ENCODE results near the gene SUGCT.

Gene SUGCT

DNA sequence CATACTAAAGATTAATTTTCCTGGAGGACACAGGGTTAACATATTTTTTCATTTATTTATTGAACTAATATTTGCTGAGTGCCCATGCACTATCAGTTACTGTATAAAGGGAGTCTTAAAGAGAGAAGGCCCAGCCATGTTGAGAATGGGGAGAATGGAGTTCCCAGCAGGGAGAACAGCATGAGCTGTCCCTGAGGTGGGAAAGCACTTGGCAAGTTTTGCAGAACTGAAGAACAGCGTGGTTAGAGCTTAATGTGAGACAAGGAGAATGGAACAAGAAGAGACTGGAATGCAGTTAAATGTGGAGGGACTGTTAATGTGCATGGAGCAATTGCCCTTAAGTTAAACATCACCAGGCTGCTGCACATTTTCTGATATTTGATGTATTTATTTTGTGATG lies 435.4 kb downstream of the SUGCT start:
- H3K27me3 ChIP-seq (ENCODE audit: control insufficient read depth, insufficient read depth, low read length): no peaks in the 10 kb centered on the region
- no peak overlapping the region for H3K4me3 ChIP-seq (ENCODE audit: low read length)
- peaks cover 28% of the 10 kb centered on the region for H3K4me1 ChIP-seq (ENCODE audit: control insufficient read depth, low read depth, low read length)
- no peaks in the 10 kb centered on the region for H3K36me3 ChIP-seq (ENCODE audit: control insufficient read depth, low read depth, low read length)
- H3K9me3 ChIP-seq (ENCODE audit: control insufficient read depth, low read depth, low read length): no peaks in the 10 kb centered on the region
- H3K27ac ChIP-seq (ENCODE audit: low read length): no peak overlapping the region
- no peak overlapping the region for H3K9ac ChIP-seq (ENCODE audit: low read length)

DNA sequence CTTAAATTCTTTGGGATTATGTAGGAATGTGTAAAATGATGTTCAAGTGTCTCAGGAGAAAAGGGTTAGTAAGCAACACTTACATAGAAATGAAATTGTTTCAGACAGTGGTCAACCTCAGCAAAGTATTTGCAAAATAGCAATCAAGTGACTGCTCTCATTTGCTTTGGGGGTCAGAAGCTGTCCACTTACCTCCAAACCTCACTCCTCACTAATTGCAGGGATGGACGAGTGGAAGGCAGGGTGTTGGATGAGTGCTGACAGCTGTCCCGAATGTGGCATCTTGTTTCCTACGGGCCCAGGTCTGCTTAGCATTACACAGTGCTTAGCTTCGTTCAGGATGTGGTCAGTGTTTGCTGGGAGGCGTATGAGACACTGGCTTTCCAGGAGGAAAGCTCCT lies 437.0 kb downstream of the SUGCT start:
- Histone ChIP-seq H3K36me3 (ENCODE audit: control insufficient read depth, low read depth, low read length) (no peaks in the 10 kb centered on the region), H3K4me3 (ENCODE audit: low read length) (no peak overlapping the region), H3K27me3 (ENCODE audit: control insufficient read depth, insufficient read depth, low read length) (no peaks in the 10 kb centered on the region), H3K4me1 (ENCODE audit: control insufficient read depth, low read depth, low read length) (peaks cover 28% of the 10 kb centered on the region), H3K27ac (ENCODE audit: low read length) (no peak overlapping the region), H3K9ac (ENCODE audit: low read length) (no peak overlapping the region), H3K9me3 (ENCODE audit: control insufficient read depth, low read depth, low read length) (no peaks in the 10 kb centered on the region)

DNA sequence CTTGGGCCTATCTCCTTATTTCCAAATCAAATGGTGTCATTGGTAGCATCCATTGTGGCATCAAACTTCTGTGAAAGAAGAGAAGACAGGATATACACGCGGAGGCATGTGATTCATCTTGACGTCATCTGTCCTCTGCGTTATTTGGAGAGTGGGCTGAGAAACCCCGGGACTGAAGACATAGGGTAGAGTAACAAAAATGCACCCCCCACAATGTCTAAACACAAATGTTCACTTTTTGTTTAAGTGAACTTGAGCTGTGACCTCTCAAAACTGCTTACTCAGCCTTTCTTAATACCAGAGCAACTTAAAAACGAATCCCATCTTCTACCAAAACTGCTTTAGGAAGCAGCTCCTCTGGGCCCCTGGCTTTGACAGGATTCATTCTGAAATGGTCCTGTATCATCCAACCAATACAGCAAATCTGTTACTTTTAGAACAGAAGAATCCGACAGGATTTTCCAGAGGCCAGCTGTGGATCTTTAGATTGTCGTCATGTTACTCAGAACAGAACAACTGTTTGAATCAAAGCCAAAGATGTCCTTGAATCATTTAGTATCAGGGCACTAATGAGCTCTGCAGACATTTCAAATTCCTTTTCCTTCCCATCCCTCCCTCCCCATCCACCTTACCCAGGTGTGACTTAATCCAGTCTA lies 438.1 kb downstream of the SUGCT start:
- H3K9ac ChIP-seq (ENCODE audit: low read length): no peak overlapping the region
- H3K27me3 ChIP-seq (ENCODE audit: control insufficient read depth, insufficient read depth, low read length): no peaks in the 10 kb centered on the region
- H3K4me3 ChIP-seq (ENCODE audit: low read length): no peak overlapping the region
- no peak overlapping the region for H3K27ac ChIP-seq (ENCODE audit: low read length)
- H3K9me3 ChIP-seq (ENCODE audit: control insufficient read depth, low read depth, low read length): no peaks in the 10 kb centered on the region
- H3K36me3 ChIP-seq (ENCODE audit: control insufficient read depth, low read depth, low read length): no peaks in the 10 kb centered on the region
- H3K4me1 ChIP-seq (ENCODE audit: control insufficient read depth, low read depth, low read length): peaks cover 28% of the 10 kb centered on the region

DNA sequence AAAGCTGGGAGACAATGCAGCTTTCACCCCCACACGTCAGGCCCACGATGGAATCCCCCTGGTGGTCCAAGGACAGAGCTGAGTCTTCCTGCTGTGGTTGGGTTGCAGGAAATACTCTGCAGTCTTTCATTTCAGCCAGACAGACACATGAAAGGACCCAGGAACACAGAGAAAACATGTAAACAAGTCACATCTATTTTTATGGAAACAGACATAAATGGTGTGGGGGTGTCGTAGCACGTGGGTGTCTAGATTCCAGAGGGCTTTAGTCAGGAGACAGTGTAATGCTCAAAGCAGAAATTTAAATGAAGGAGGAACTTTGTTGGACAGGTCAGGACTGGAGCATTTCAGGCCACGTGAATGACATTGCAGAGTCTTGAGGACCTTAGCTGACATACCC lies 444.6 kb downstream of the SUGCT start:
- no peak overlapping the region for H3K9ac ChIP-seq (ENCODE audit: low read length)
- H3K4me3 ChIP-seq (ENCODE audit: low read length): no peak overlapping the region
- H3K36me3 ChIP-seq (ENCODE audit: control insufficient read depth, low read depth, low read length): no peaks in the 10 kb centered on the region
- no peak overlapping the region for H3K27ac ChIP-seq (ENCODE audit: low read length)
- H3K4me1 ChIP-seq (ENCODE audit: control insufficient read depth, low read depth, low read length): peaks cover 4% of the 10 kb centered on the region
- H3K27me3 ChIP-seq (ENCODE audit: control insufficient read depth, insufficient read depth, low read length): no peaks in the 10 kb centered on the region
- H3K9me3 ChIP-seq (ENCODE audit: control insufficient read depth, low read depth, low read length): no peaks in the 10 kb centered on the region

DNA sequence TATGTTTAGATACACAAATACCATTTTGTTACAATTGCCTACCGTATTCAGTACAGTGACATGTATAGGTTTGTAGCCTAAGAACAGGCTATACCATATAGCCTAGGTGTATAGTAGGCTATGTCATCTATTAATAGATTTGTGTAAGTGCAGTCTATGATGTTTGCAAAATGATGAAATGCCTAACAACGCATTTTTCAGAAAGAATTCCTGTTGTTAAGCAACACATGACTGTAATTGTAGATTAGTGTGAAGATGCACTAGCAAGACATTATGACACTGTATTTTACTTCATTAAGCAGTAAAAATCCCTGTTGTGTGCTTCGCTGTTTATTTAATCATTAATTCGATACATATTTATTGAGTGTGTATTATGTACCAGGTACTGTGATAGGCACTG lies 446.0 kb downstream of the SUGCT start:
- Histone ChIP-seq H3K27me3 (ENCODE audit: control insufficient read depth, insufficient read depth, low read length) (no peaks in the 10 kb centered on the region), H3K4me1 (ENCODE audit: control insufficient read depth, low read depth, low read length) (peaks cover 12% of the 10 kb centered on the region), H3K4me3 (ENCODE audit: low read length) (no peak overlapping the region), H3K27ac (ENCODE audit: low read length) (no peak overlapping the region), H3K9ac (ENCODE audit: low read length) (no peak overlapping the region), H3K36me3 (ENCODE audit: control insufficient read depth, low read depth, low read length) (no peaks in the 10 kb centered on the region), H3K9me3 (ENCODE audit: control insufficient read depth, low read depth, low read length) (no peaks in the 10 kb centered on the region)

DNA sequence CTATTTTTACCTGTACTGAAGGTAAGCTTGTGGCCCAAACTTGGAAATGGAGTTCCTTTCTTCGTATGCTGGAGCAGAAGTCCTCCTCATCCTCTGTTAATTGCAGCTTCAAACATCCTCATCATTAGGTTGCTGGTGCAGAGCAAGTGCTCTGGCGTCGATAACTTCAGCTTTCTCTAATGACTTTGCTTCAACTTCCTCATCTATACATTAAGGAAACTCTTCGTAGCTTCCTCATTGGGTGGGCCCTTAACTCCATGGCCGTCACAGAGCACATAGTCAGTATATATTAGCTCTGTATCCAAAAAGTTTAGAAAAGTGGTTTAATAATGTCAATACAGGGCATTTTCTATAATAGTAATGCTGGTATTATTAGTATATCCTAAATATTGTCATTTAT lies 447.7 kb downstream of the SUGCT start:
- peaks cover 12% of the 10 kb centered on the region for H3K4me1 ChIP-seq (ENCODE audit: control insufficient read depth, low read depth, low read length)
- H3K9ac ChIP-seq (ENCODE audit: low read length): no peak overlapping the region
- H3K36me3 ChIP-seq (ENCODE audit: control insufficient read depth, low read depth, low read length): no peaks in the 10 kb centered on the region
- H3K27me3 ChIP-seq (ENCODE audit: control insufficient read depth, insufficient read depth, low read length): no peaks in the 10 kb centered on the region
- no peak overlapping the region for H3K27ac ChIP-seq (ENCODE audit: low read length)
- H3K9me3 ChIP-seq (ENCODE audit: control insufficient read depth, low read depth, low read length): no peaks in the 10 kb centered on the region
- no peak overlapping the region for H3K4me3 ChIP-seq (ENCODE audit: low read length)

DNA sequence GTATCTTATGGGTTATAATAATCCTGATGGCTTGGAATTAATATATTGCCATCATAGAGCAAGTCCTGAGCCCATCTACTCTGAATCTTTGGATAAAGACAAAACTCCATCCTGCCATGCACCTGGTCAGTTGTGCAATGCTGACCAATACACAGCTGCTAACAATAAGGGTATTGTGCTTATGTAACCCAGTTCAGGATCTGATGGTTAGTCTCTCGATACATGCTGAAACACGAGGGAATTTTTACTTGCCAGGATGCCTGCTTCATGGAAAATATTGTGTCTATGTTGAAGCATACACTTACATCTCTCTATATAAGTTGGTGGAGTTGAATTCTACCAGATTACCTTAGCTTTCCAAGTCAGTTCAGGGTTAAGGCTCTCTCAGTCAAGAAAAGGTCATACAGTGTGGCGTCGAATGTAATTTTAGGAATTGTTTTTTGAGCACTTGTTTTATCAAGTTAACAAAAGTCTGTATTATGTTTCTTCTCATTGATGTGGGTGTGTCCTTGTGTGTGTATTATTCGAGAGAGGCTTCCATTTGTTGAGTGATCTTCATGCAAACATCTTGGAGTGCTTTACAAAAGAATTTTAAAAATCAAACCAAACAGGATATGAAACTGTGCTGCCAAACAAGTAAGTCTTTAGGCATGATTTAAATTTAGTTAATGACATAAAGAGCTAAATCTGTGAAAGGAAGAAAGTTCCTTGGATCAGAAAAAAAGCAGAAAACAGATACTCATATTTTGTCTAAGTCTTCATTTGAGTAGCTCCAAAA lies 449.1 kb downstream of the SUGCT start:
- H3K9me3 ChIP-seq (ENCODE audit: control insufficient read depth, low read depth, low read length): no peaks in the 10 kb centered on the region
- H3K27me3 ChIP-seq (ENCODE audit: control insufficient read depth, insufficient read depth, low read length): no peaks in the 10 kb centered on the region
- H3K27ac ChIP-seq (ENCODE audit: low read length): no peak overlapping the region
- no peaks in the 10 kb centered on the region for H3K36me3 ChIP-seq (ENCODE audit: control insufficient read depth, low read depth, low read length)
- H3K4me1 ChIP-seq (ENCODE audit: control insufficient read depth, low read depth, low read length): peaks cover 12% of the 10 kb centered on the region
- H3K4me3 ChIP-seq (ENCODE audit: low read length): no peak overlapping the region
- no peak overlapping the region for H3K9ac ChIP-seq (ENCODE audit: low read length)

DNA sequence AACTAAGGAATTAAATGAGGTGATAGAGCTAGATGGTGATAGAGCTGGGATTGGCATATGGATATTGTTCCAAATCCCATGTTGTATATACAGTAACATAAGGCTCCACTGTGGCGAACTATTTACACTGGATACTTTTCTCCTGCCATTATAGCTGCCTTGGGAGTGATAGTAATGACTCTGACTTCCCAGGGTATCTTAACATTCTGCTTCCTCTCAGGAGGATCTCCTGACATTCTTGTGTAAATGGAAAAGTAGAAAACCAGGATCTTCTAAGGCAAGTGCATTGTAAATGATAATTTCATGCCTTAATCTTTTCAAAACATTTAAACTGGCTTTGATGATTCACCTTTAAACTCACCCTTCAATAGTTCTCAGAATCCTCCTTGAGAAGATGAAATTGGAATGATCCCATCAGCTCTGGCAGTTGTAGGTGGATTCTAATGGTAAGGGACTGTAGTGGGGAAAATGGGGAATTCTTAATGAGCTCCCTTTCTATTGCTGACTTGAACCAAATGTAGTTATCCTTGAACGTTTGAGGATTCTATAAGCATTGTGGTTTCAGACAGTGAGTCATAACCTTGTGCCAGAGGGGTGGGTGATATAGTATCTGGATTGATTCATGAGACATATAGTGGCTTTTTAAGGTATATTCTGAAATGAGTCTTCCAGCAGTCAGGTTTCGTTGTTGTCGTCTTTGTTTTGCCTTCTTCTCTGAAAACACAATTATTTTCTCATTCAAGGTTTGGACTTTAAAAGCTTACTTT lies 450.0 kb downstream of the SUGCT start:
- Histone ChIP-seq H3K4me3 (ENCODE audit: low read length) (no peak overlapping the region), H3K4me1 (ENCODE audit: control insufficient read depth, low read depth, low read length) (peaks cover 12% of the 10 kb centered on the region), H3K27ac (ENCODE audit: low read length) (no peak overlapping the region), H3K27me3 (ENCODE audit: control insufficient read depth, insufficient read depth, low read length) (no peaks in the 10 kb centered on the region), H3K36me3 (ENCODE audit: control insufficient read depth, low read depth, low read length) (no peaks in the 10 kb centered on the region), H3K9ac (ENCODE audit: low read length) (no peak overlapping the region), H3K9me3 (ENCODE audit: control insufficient read depth, low read depth, low read length) (no peaks in the 10 kb centered on the region)

DNA sequence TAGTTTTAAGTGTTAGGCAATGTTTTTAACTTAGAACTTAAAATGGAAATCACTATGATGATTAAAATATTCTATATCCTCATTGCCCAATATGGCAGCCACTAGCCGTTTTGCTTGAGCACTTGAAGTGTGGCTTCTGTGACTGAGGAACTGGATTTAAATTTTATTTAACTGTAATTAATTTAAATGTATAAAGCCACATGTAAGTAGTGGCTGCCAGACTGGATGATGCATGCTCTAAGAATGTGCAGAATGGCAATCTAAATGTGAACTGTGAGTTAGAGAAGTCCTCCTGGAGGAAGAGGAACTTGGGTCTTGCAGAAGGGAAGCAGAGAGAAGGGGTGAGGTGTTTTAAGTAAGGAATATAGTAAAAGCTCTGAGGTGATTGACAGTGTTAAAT lies 451.4 kb downstream of the SUGCT start:
- H3K27ac ChIP-seq (ENCODE audit: low read length): no peak overlapping the region
- no peaks in the 10 kb centered on the region for H3K27me3 ChIP-seq (ENCODE audit: control insufficient read depth, insufficient read depth, low read length)
- H3K4me3 ChIP-seq (ENCODE audit: low read length): no peak overlapping the region
- no peaks in the 10 kb centered on the region for H3K36me3 ChIP-seq (ENCODE audit: control insufficient read depth, low read depth, low read length)
- H3K4me1 ChIP-seq (ENCODE audit: control insufficient read depth, low read depth, low read length): peaks cover 12% of the 10 kb centered on the region
- H3K9ac ChIP-seq (ENCODE audit: low read length): no peak overlapping the region
- H3K9me3 ChIP-seq (ENCODE audit: control insufficient read depth, low read depth, low read length): no peaks in the 10 kb centered on the region

DNA sequence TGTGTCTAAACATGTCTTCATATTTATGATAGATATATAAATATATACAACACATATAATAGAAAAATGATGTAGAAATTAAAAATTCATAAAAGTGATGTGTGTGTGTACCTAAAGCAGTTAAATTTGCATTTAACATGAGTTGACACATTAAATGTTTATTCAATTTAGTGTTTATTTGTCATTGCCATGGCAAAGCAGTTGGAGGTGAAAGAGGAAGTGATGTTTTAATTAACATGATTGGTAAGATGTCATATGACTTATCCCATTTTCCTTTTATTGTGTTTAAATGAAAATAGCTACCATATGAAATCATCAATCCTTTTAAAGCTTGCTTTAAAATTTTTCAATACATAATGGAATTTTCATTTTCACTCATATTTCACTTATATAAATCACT lies 452.6 kb downstream of the SUGCT start:
- Histone ChIP-seq H3K27me3 (ENCODE audit: control insufficient read depth, insufficient read depth, low read length) (no peaks in the 10 kb centered on the region), H3K27ac (ENCODE audit: low read length) (no peak overlapping the region), H3K4me1 (ENCODE audit: control insufficient read depth, low read depth, low read length) (peaks cover 12% of the 10 kb centered on the region), H3K9me3 (ENCODE audit: control insufficient read depth, low read depth, low read length) (no peaks in the 10 kb centered on the region), H3K36me3 (ENCODE audit: control insufficient read depth, low read depth, low read length) (no peaks in the 10 kb centered on the region), H3K4me3 (ENCODE audit: low read length) (no peak overlapping the region), H3K9ac (ENCODE audit: low read length) (no peak overlapping the region)

DNA sequence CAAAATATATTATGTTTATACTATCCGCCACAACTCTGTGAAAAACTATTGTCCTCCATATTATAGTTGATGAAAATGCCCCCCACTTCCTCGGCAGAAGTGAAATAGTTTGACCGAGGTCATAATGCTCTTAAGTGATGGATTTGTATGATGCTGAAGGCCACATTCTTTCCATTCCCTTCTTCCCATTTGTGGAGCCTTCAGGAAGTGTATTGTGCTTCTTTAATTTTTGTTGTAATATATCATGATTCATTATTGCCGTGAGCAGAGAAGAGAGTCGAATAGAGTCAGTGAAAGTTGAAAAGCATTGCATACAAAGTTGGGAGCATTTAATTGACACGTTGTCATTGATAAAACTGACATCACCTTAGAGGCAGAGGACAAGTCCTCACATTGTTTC lies 460.3 kb downstream of the SUGCT start:
- Histone ChIP-seq H3K4me1 (ENCODE audit: control insufficient read depth, low read depth, low read length) (no peaks in the 10 kb centered on the region), H3K9ac (ENCODE audit: low read length) (no peak overlapping the region), H3K9me3 (ENCODE audit: control insufficient read depth, low read depth, low read length) (no peaks in the 10 kb centered on the region), H3K36me3 (ENCODE audit: control insufficient read depth, low read depth, low read length) (no peaks in the 10 kb centered on the region), H3K27ac (ENCODE audit: low read length) (no peak overlapping the region), H3K27me3 (ENCODE audit: control insufficient read depth, insufficient read depth, low read length) (no peaks in the 10 kb centered on the region), H3K4me3 (ENCODE audit: low read length) (no peak overlapping the region)
